ENCODE results near the gene TBL1XR1. TPM values are rescaled to one million over a fixed set of nuclear protein-coding genes. Genes with fewer than 3 reads are reported as not detected.

Gene TBL1XR1
- total and polyA plus RNA-seq, 2 of the 4 experiments (the other 2 are of a cell fraction), result 25.2 to 170 TPM

- Histone ChIP-seq H2BK20ac (ENCODE audit: low read depth, low read length) (no peak overlapping the region), H2BK15ac (ENCODE audit: low read depth, low read length) (no peak overlapping the region), H3K4ac (ENCODE audit: low read depth, low read length) (no peak overlapping the region), H3K18ac (ENCODE audit: low read depth, low read length) (no peak overlapping the region), H3K27ac (ENCODE audit: insufficient read depth, low read length) (no peak overlapping the region), H3K79me1 (ENCODE audit: low read depth in 1 of 2, low read length in 2 of 2) (peaks cover 27 to 64% of the 10 kb centered on the region in 2 experiments), H2BK5ac (ENCODE audit: low read depth, low read length, poor library complexity, severe bottlenecking) (no peak overlapping the region), H3K9ac (ENCODE audit: low read depth, low read length) (no peak overlapping the region), H3K4me2 (ENCODE audit: low read depth, low read length) (no peak overlapping the region), H2AK5ac (ENCODE audit: low read depth, low read length) (no peak overlapping the region), H3K27me3 (ENCODE audit: control insufficient read depth, insufficient read depth, low read length) (no peaks in the 10 kb centered on the region), H2AFZ (replicated peaks; ENCODE audit: low read length, poor library complexity) (no peak overlapping the region), H3K23ac (ENCODE audit: low read depth, low read length) (no peak overlapping the region), H3K14ac (replicated peaks; ENCODE audit: low read depth, low read length) (no peak overlapping the region), H2BK120ac (ENCODE audit: low read depth, low read length) (no peak overlapping the region), H3K56ac (ENCODE audit: extremely low read depth, insufficient read depth, low read length) (no peak overlapping the region), H3K36me3 (ENCODE audit: control insufficient read depth, insufficient read depth, low read length) (no peaks in the 10 kb centered on the region), H3K9me1 (ENCODE audit: insufficient read depth, low read length) (peaks cover 12% of the 10 kb centered on the region; the same call in 1 of the 2 replicates), H4K20me1 (ENCODE audit: insufficient read depth, low read length) (peaks cover 84% of the 10 kb centered on the region), H4K8ac (ENCODE audit: low read depth in 2 of 2, low read length in 2 of 2) (no peak overlapping the region), H4K91ac (ENCODE audit: insufficient read depth, low read depth, low read length) (no peak overlapping the region), H2AK9ac (replicated peaks; ENCODE audit: low read depth, low read length, poor library complexity) (no peak overlapping the region), H3K9me3 (ENCODE audit: control insufficient read depth, insufficient read depth, low read length) (no peaks in the 10 kb centered on the region), H3K4me3 (ENCODE audit: insufficient read depth, low read depth, low read length) (no peak overlapping the region), H4K5ac (ENCODE audit: low read depth, low read length) (no peak overlapping the region), H3K4me1 (ENCODE audit: control insufficient read depth, insufficient read depth, low read length) (peaks cover 8% of the 10 kb centered on the region; the same call in 1 of the 2 replicates)
- in situ Hi-C loops (cut with MboI; ENCODE audit: low sequenced_read_pairs), result no loop called here
- WGBS, 2 experiments (ENCODE audit: extremely low coverage in 2 of 2, insufficient read length in 1 of 2), result 100% methylated on average over 1 of the region's 2 CpGs; no CpG with 5 or more reads in 1 of the 2 experiments
- dilution Hi-C loops (cut with HindIII; ENCODE audit: low sequenced_read_pairs, unreplicated experiment), result no loop called here
- ChIA-PET CTCF (no interaction called here), POLR2A (ENCODE audit: unreplicated experiment) (no interaction called here)
- no TSS peak for BruUV-seq (replicated peaks)
- intact Hi-C loops (cut with micrococcal nuclease), result no loop called here
- TF ChIP-seq POLR2A (IDR thresholded peaks at IDR 0.05; ENCODE audit: low read depth, low read length), result no peak
- no peak for TF ChIP-seq RCOR1 (IDR thresholded peaks at IDR 0.05; ENCODE audit: insufficient replicate concordance, low read length)
- no peak for DNase-seq
- ATAC-seq (ENCODE audit: low read depth), result no peak
These were observed 86.9 kb downstream of the TBL1XR1 start for GRCh38 chr3:177110386-177110785.

Measured in IMR-90 (cell line).